Measurements from ENCODE around the gene TCL1B. TPM values are rescaled to one million over a fixed set of nuclear protein-coding genes. Genes with fewer than 3 reads are reported as not detected.

TCL1B gene
- total RNA-seq, 1 experiment from 2014 or later = not detected

DNA sequence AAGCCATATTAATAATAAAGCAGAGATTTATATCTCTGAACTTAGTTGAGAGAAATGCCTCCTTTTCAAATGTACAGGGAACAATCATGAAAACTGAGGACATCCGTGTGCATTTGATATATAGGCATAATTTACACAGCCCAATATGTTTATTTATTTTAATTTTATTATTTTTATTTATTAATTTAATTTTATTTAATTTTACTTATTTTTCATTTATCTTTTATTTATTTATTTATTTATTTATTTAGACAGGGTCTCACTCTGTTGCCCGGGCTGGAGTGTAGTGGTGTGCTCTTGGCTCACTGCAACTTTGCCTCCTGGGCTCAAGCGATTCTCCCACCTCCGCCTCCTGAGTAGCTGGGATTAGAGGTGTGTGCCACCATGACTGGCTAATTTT, 19.3 kb downstream of the TCL1B start:
- DNase-seq (ENCODE audit: low read depth, low spot score) (no peak), ATAC-seq (no peak)
- no peaks in the 10 kb centered on the region for H3K36me3 ChIP-seq (ENCODE audit: control insufficient read depth, insufficient read depth, low read length)
- intact Hi-C loops (cut with micrococcal nuclease; ENCODE audit: unreplicated experiment) (no loop called here), in situ Hi-C loops (cut with HindIII; ENCODE audit: low pct_unique_long_range_greater_than_20kb, low sequenced_read_pairs) (no loop called here)
- CTCF ChIA-PET = no interaction called here
- no peak overlapping the region for H3K4me3 ChIP-seq (ENCODE audit: low read depth in 2 of 2, low read length in 2 of 2)
- POLR2A ChIA-PET = interaction anchor here (0.6 kb wide), 1 partner anchor 17 kb away, joined by 6 read pairs; no protein-coding TSS in a partner anchor
- TF ChIP-seq POLR2AphosphoS5 (IDR thresholded peaks at IDR 0.05; ENCODE audit: low read depth, low read length) (no peak), TCF7L2 (IDR thresholded peaks at IDR 0.05; ENCODE audit: low read depth, low read length) (no peak), REST (IDR thresholded peaks at IDR 0.05; ENCODE audit: insufficient read depth in 1 of 2, low read depth in 2 of 2, low read length in 1 of 2) (no peak), SIN3A (IDR thresholded peaks at IDR 0.05; ENCODE audit: borderline replicate concordance, insufficient read depth, low read depth, low read length) (no peak)
- TF ChIP-seq, protein P1, sequence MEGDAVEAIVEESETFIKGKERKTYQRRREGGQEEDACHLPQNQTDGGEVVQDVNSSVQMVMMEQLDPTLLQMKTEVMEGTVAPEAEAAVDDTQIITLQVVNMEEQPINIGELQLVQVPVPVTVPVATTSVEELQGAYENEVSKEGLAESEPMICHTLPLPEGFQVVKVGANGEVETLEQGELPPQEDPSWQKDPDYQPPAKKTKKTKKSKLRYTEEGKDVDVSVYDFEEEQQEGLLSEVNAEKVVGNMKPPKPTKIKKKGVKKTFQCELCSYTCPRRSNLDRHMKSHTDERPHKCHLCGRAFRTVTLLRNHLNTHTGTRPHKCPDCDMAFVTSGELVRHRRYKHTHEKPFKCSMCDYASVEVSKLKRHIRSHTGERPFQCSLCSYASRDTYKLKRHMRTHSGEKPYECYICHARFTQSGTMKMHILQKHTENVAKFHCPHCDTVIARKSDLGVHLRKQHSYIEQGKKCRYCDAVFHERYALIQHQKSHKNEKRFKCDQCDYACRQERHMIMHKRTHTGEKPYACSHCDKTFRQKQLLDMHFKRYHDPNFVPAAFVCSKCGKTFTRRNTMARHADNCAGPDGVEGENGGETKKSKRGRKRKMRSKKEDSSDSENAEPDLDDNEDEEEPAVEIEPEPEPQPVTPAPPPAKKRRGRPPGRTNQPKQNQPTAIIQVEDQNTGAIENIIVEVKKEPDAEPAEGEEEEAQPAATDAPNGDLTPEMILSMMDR (IDR thresholded peaks at IDR 0.05) = no peak
- H3K9me3 ChIP-seq (ENCODE audit: control insufficient read depth, insufficient read depth, low read depth, low read length) = no peaks in the 10 kb centered on the region
- no TSS peak for BruUV-seq (replicated peaks)
- no peaks in the 10 kb centered on the region; the same call in 1 of the 2 replicates for H3K27me3 ChIP-seq (ENCODE audit: control insufficient read depth, insufficient read depth, low read length)
- H3K4me1 ChIP-seq (ENCODE audit: control insufficient read depth, insufficient read depth, low read length) = no peaks in the 10 kb centered on the region
- no peak overlapping the region for H3K27ac ChIP-seq (ENCODE audit: low read length)

GRCh38 chr14:95707327-95707726, 21.1 kb downstream of the TCL1B start:
- intact Hi-C loops (cut with micrococcal nuclease; ENCODE audit: unreplicated experiment) = no loop called here
- in situ Hi-C loops (cut with HindIII; ENCODE audit: low pct_unique_long_range_greater_than_20kb, low sequenced_read_pairs) = no loop called here
- no TSS peak for BruUV-seq (replicated peaks)
- Histone ChIP-seq H3K4me3 (ENCODE audit: low read depth in 2 of 2, low read length in 2 of 2) (no peak overlapping the region), H3K27ac (ENCODE audit: low read length) (no peak overlapping the region), H3K9me3 (ENCODE audit: control insufficient read depth, insufficient read depth, low read depth, low read length) (no peaks in the 10 kb centered on the region), H3K27me3 (ENCODE audit: control insufficient read depth, insufficient read depth, low read length) (no peaks in the 10 kb centered on the region; the same call in 1 of the 2 replicates), H3K36me3 (ENCODE audit: control insufficient read depth, insufficient read depth, low read length) (no peaks in the 10 kb centered on the region), H3K4me1 (ENCODE audit: control insufficient read depth, insufficient read depth, low read length) (no peaks in the 10 kb centered on the region)
- ATAC-seq (no peak), DNase-seq (ENCODE audit: low read depth, low spot score) (no peak)
- ChIA-PET POLR2A (no interaction called here), CTCF (no interaction called here)
- TF ChIP-seq POLR2AphosphoS5 (IDR thresholded peaks at IDR 0.05; ENCODE audit: low read depth, low read length) (no peak), SIN3A (IDR thresholded peaks at IDR 0.05; ENCODE audit: borderline replicate concordance, insufficient read depth, low read depth, low read length) (no peak), REST (IDR thresholded peaks at IDR 0.05; ENCODE audit: insufficient read depth in 1 of 2, low read depth in 2 of 2, low read length in 1 of 2) (no peak), TCF7L2 (IDR thresholded peaks at IDR 0.05; ENCODE audit: low read depth, low read length) (no peak)
- TF ChIP-seq, protein P1 (IDR thresholded peaks at IDR 0.05) = no peak

Measured in Panc1 (cell line).